Measurements from ENCODE around the gene NUP153. TPM values are rescaled to one million over a fixed set of nuclear protein-coding genes. Genes with fewer than 3 reads are reported as not detected.
A peak's percentile ranks its signal among the peaks of the same experiment; 100 is the strongest.

The NUP153 gene
- total RNA-seq, 1 experiment from 2014 or later: 99.3 TPM

- Histone ChIP-seq H4K91ac (ENCODE audit: insufficient read length, low read depth, low read length) (no peak overlapping the region), H3T11ph (ENCODE audit: low read length) (no peak overlapping the region), H2BK120ac (ENCODE audit: low read depth, low read length, poor library complexity, severe bottlenecking) (no peak overlapping the region), H4K20me1 (ENCODE audit: control insufficient read depth, insufficient read depth, insufficient read length) (no peaks in the 10 kb centered on the region), H3K14ac (ENCODE audit: insufficient read depth, low read length) (peak overlapping the region; percentile 55), H3K79me1 (ENCODE audit: insufficient read depth, low read depth, low read length, poor library complexity, severe bottlenecking) (no peaks in the 10 kb centered on the region), H2BK20ac (ENCODE audit: low read depth, low read length, poor library complexity, severe bottlenecking) (no peak overlapping the region), H2BK12ac (ENCODE audit: insufficient read length, low read depth, low read length) (no peak overlapping the region), H3K9me3 (ENCODE audit: control insufficient read depth, low read depth, low read length) (no peaks in the 10 kb centered on the region), H2AK5ac (ENCODE audit: insufficient read length, low read length) (no peak overlapping the region), H2BK5ac (ENCODE audit: insufficient read length, low read length) (no peak overlapping the region), H3K4ac (ENCODE audit: low read depth, low read length) (no peak overlapping the region), H3K9ac (ENCODE audit: extremely low read depth, insufficient read length, low read length) (peak overlapping the region; percentile 46), H3K27ac (ENCODE audit: insufficient read length, low read depth, low read length) (no peak overlapping the region), H3K23ac (ENCODE audit: insufficient read length, low read depth, low read length) (no peak overlapping the region), H4K8ac (replicated peaks; ENCODE audit: insufficient read length, low read depth, low read length) (no peak overlapping the region), H3K4me1 (ENCODE audit: insufficient read depth, low read length) (no peaks in the 10 kb centered on the region), H3K18ac (ENCODE audit: insufficient read length, low read depth, low read length) (peak overlapping the region; percentile 37), H3K27me3 (ENCODE audit: insufficient read depth, low read length) (no peaks in the 10 kb centered on the region), H3K23me2 (ENCODE audit: insufficient read length, low read depth, low read length, poor library complexity, severe bottlenecking) (peaks cover 6% of the 10 kb centered on the region), H3K56ac (ENCODE audit: insufficient read length, low read depth, low read length) (no peak overlapping the region), H4K5ac (ENCODE audit: insufficient read length, low read depth, low read length) (no peak overlapping the region), H2AFZ (ENCODE audit: low read length) (no peak overlapping the region), H2BK15ac (ENCODE audit: low read depth, low read length) (no peak overlapping the region), H3K4me2 (ENCODE audit: insufficient read depth, insufficient read length, low read length) (peak overlapping the region; percentile 54), H3K79me2 (ENCODE audit: insufficient read depth, low read length) (no peaks in the 10 kb centered on the region)
- TF ChIP-seq CTCF (conservative IDR thresholded peaks at IDR 0.05): no peak
- Mint-ChIP-seq H3K9me3 (no peaks in the 10 kb centered on the region; a peak in 1 of 5 replicates), H3K27me3 (ENCODE audit: low read depth) (no peaks in the 10 kb centered on the region), H3K4me3 (peak overlapping the region; percentile 84 to 86), H3K36me3 (ENCODE audit: insufficient read depth in 1 of 3, low read depth in 3 of 3) (peaks cover 2 to 9% (median 3%) of the 10 kb centered on the region in 3 experiments; a peak in 5 of 7 replicates), H3K4me1 (peaks cover 10 to 17% of the 10 kb centered on the region in 2 experiments), H3K27ac (peak overlapping the region in 2 of 3 experiments; percentile 71 to 82; a peak in 2 of 7 replicates)
- peak; percentile 64 for DNase-seq
- WGBS (ENCODE audit: extremely low coverage, insufficient read length, low lambda C conversion rate): no CpG with 5 or more reads among the region's 77 CpGs
Measured at GRCh38 chr6:17600527-17601385, 106.0 kb downstream of the NUP153 start.

Data from H9 (cell line).